Rectal smooth muscle tissue (tissue), 1 donor: ENCODE measurements around the gene TSSC4.

ENCODE experiments used
- H3K27ac ChIP-seq: one replicate; pipeline ENCODE4 v1.7.0; 2013; ENCODE audit warnings: low read depth, low read length, inconsistent platforms
- H3K27me3 ChIP-seq: one replicate; pipeline ENCODE4 v1.7.0; 2013; ENCODE audit warnings: low read length; ENCODE audit not compliant: control insufficient read depth, insufficient read depth
- H3K36me3 ChIP-seq: one replicate; pipeline ENCODE4 v1.7.0; 2013; ENCODE audit warnings: low read length; ENCODE audit not compliant: control insufficient read depth, insufficient read depth
- H3K4me1 ChIP-seq: one replicate; pipeline ENCODE4 v1.7.0; 2013; ENCODE audit warnings: low read length; ENCODE audit not compliant: control insufficient read depth, insufficient read depth
- H3K4me3 ChIP-seq: one replicate; pipeline ENCODE4 v1.7.0; 2013; ENCODE audit warnings: low read length
- H3K9ac ChIP-seq: one replicate; pipeline ENCODE4 v1.7.0; 2013; ENCODE audit warnings: low read length

TSSC4 gene

DNA sequence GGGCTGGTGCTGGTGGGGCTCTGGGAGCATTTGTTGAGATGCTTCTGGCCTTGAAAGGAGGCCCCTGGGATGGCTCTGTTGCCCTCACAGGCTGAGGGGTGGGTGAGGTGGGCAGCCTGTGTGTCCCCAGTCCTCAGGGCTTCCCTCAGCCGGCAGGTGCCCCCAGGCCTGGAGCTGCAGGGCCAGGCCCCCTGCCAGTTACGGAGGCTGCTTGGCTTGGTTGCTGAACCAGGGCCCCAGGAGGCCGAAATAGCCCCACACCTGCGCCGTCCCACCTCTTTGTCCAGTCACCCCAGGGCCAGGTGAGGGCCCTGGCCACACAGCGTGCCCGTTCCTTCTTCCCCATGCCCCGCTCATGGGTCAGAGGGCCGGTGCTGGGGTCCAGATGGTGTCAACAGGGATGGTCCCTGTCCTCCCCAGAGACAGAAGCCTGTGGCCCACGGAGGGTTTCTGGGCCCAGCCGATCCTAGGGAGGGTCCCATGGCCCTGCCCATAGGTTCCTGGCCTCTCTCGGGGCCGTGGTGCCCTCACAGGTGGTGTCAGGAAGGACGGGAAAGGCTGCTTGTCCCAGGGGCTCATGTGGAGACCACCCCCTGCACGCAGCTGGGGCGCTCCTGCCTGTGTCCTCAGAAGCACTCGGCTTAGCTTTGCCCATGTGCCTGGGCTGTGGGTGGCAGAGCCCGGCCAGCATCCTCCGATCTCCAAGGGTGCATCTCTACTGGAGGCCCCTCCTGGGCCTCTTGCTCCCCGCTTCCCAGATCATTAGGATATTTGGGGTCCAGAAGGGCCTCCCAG lies 9.2 kb upstream of the TSSC4 start:
- peaks cover 8% of the 10 kb centered on the region for H3K36me3 ChIP-seq
- H3K27me3 ChIP-seq = no peaks in the 10 kb centered on the region
- no peak overlapping the region for H3K9ac ChIP-seq
- peaks cover 50% of the 10 kb centered on the region for H3K4me1 ChIP-seq
- H3K4me3 ChIP-seq = no peak overlapping the region
- peak overlapping the region; percentile 92 for H3K27ac ChIP-seq

DNA sequence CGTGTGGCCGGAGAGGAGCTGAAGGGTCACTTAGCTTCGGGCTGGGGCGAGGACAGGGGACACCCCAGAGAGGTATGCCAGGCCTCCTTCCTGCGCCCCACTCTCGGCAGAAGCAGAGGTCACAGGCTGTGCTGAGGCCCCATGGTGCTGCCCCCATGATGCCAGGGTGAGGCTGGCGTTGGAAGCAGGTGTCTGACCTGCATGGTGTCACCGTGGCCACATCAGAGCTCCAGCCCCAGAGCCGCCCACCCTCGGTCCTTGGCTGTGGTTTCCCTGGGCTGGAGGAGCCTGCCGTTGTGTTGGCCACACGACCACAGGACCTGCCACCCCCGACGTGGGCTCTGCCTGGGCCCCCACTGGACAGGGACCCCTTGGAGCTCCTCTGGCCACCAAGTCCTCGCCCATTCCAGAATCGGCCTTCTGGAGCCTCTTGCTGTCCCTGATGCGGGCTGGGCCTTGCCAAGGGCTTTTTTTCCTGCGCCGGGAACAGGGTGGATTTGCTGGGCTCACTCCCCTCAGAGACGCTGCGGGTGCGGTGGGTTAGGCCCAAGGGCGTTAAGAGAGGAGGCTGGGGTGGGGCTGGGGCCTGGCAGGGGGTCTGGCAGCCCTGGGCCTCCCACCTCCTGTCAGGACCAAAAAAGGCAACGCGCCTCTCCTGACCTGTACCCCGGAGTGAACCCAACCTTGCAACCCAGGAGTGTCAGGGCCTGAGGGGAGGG lies 8.2 kb upstream of the TSSC4 start:
- peaks cover 16% of the 10 kb centered on the region for H3K36me3 ChIP-seq
- H3K27me3 ChIP-seq = no peaks in the 10 kb centered on the region
- H3K4me1 ChIP-seq = peaks cover 41% of the 10 kb centered on the region
- H3K27ac ChIP-seq = peak overlapping the region; percentile 92
- H3K9ac ChIP-seq = no peak overlapping the region
- no peak overlapping the region for H3K4me3 ChIP-seq

DNA sequence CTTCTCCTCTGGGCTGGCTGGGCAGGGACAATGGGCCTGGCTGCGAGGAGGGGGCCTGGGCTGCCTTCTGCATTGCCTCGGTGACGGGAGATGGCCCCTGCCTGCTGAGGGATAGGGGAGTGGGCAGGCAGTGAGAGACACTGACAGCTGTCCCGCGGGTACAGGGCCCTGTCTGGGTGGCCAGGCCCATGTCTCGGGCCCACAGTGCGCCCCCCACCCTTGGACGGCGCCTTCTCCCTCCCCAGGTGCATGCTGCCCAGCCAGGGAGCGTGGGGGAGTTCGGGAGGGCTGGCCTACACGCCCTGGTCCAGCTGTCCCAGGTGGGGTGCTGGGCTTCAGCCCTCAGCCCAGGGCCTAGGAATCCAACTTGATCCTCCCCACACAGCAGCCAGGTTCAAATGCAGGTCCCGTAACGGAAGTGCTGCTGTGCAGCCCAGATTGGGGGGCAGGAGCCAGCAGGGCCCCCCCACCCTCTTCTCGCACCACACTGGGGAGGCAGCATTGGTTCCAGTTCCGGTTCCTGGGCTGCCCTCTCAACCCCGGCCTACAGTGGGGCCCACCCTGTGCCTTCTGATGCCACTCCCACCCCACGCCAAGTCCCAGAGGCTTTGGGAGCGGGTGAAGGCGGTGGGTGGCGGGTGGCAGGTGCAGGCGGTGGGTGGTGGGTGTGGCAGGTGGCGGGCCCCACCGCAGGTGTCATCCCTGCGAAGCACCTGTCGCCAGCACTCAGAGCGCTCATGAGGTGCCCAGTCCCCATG lies 7.3 kb upstream of the TSSC4 start:
- no peak overlapping the region for H3K4me3 ChIP-seq
- H3K27ac ChIP-seq = peak overlapping the region; percentile 92
- peaks cover 34% of the 10 kb centered on the region for H3K4me1 ChIP-seq
- no peaks in the 10 kb centered on the region for H3K27me3 ChIP-seq
- H3K36me3 ChIP-seq = peaks cover 16% of the 10 kb centered on the region
- H3K9ac ChIP-seq = no peak overlapping the region

GRCh38 chr11:2393941-2394817 lies 6.4 kb upstream of the TSSC4 start:
- Histone ChIP-seq H3K27me3 (no peaks in the 10 kb centered on the region), H3K9ac (no peak overlapping the region), H3K4me1 (peaks cover 28% of the 10 kb centered on the region), H3K36me3 (peaks cover 16% of the 10 kb centered on the region), H3K4me3 (no peak overlapping the region), H3K27ac (peak overlapping the region; percentile 92)

DNA sequence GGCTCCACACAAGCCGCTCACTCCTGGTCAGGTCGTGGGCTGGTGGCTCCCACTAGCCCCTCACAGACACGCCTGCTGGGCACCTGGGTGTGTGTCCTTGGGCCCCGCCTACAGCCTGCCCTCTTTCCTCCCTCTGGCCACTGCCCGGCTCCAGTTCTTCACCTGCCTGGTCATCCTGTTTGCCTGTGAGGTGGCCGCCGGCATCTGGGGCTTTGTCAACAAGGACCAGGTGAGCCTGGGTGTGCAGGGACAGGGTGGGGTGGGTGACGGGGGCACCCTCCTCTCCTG lies 5.8 kb upstream of the TSSC4 start:
- H3K9ac ChIP-seq = no peak overlapping the region
- no peaks in the 10 kb centered on the region for H3K27me3 ChIP-seq
- H3K27ac ChIP-seq = no peak overlapping the region
- no peak overlapping the region for H3K4me3 ChIP-seq
- H3K4me1 ChIP-seq = peaks cover 29% of the 10 kb centered on the region
- H3K36me3 ChIP-seq = peaks cover 16% of the 10 kb centered on the region

- Histone ChIP-seq H3K4me3 (no peak overlapping the region), H3K27me3 (no peaks in the 10 kb centered on the region), H3K4me1 (peaks cover 25% of the 10 kb centered on the region), H3K9ac (no peak overlapping the region), H3K36me3 (peaks cover 16% of the 10 kb centered on the region), H3K27ac (peak overlapping the region; percentile 39)
These were observed 5.3 kb upstream of the TSSC4 start for GRCh38 chr11:2395211-2395730.

DNA sequence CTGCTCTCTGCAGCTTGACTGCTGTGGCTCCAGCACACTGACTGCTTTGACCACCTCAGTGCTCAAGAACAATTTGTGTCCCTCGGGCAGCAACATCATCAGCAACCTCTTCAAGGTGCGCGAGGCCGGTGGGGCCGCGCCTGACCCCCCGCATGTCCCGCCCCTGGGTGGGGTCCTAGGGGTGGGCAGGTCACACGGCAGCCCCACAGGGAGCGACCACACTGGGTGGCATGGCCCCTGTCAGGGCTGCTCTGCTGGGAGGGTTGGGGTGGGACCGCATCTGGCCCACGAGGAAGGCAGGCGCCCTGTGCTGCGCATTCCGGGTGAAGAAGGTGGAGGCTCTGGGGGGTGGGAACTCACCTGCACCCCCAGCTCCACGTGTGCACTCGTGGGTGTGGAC lies 4.7 kb upstream of the TSSC4 start:
- no peaks in the 10 kb centered on the region for H3K27me3 ChIP-seq
- no peak overlapping the region for H3K9ac ChIP-seq
- H3K4me1 ChIP-seq = peaks cover 21% of the 10 kb centered on the region
- no peak overlapping the region for H3K4me3 ChIP-seq
- H3K36me3 ChIP-seq = peaks cover 17% of the 10 kb centered on the region
- H3K27ac ChIP-seq = no peak overlapping the region

- peaks cover 19% of the 10 kb centered on the region for H3K36me3 ChIP-seq
These were observed 4.1 kb upstream of the TSSC4 start for GRCh38 chr11:2396471-2396870.

GRCh38 chr11:2397005-2397404 lies 3.5 kb upstream of the TSSC4 start:
- Histone ChIP-seq H3K27me3 (no peaks in the 10 kb centered on the region), H3K36me3 (peaks cover 21% of the 10 kb centered on the region), H3K4me3 (no peak overlapping the region), H3K4me1 (peaks cover 20% of the 10 kb centered on the region), H3K9ac (no peak overlapping the region), H3K27ac (no peak overlapping the region)

More at GRCh38 chr11:2396471-2396870, 4.1 kb upstream of the TSSC4 start:
- no peak overlapping the region for H3K9ac ChIP-seq
- H3K4me3 ChIP-seq = no peak overlapping the region
- no peak overlapping the region for H3K27ac ChIP-seq
- peaks cover 17% of the 10 kb centered on the region for H3K4me1 ChIP-seq
- no peaks in the 10 kb centered on the region for H3K27me3 ChIP-seq

DNA sequence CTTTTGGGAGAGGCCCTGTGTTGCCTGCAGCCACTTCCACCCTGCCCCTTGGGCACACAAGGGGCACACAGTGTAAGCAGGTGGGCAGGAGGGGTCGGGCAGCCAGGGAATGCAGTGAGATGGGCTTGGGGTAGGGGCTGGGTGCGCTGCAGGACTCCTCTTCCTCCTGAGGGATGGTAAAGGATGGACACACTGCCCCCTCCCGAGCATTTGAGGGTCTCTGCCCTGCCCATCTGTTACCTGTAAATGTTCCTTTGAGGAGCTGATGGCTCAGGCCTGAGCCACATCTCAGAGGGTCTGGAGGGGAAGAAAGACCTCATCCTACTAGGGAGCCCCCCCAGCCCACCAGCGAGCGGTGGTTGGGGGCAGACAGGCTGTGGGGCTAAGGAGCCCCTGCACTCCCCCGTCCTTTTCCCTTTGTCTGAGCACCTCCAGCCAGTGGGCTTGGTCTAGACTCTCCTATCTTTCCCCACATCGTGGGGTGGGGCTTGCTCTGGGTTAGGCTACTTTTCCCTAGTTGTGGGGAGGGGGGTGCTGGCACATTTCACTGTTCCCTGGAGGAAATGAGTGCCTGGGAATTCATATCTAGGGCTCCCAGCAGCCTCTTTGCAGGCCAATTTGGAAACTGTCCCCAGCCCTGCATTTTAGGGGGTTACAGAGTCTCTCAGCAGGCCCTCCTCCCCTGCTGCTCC lies 1.7 kb upstream of the TSSC4 start:
- H3K4me3 ChIP-seq = peak overlapping the region; percentile 87
- H3K27ac ChIP-seq = peak overlapping the region; percentile 98
- no peaks in the 10 kb centered on the region for H3K27me3 ChIP-seq
- peaks cover 19% of the 10 kb centered on the region for H3K4me1 ChIP-seq
- peaks cover 31% of the 10 kb centered on the region for H3K36me3 ChIP-seq
- no peak overlapping the region for H3K9ac ChIP-seq

DNA sequence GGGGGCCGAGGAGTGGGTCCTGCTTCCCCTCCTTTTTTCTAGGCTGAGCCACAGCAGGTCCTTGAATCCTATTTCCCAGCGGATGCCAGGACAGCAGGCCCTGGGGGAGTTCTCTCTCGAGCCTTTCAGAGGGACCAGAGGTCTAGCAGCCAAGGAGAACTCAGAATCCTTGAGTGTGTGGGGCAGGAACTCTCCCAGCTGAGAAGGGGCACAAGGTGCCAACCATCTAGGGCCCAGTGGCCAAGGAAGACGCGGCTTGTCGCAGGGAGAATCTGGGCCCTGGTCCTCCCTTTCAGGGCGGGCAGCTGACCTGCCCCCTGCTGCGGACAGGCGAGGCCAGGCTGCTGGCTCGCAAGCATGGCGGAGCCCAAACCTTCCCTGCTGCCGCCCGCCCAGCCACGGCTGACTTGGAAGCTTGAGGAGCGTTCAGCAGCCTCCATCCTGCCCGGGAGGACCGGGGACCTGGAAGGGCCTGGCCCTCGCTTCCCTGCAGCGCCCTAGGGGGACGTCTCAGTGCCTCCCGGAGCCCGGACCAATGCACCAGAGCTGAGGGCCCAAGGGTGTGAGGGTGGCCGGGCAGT lies 972 bp upstream of the TSSC4 start:
- peaks cover 29% of the 10 kb centered on the region for H3K36me3 ChIP-seq
- H3K27ac ChIP-seq = peak overlapping the region; percentile 98
- peaks cover 19% of the 10 kb centered on the region for H3K4me1 ChIP-seq
- H3K4me3 ChIP-seq = peak overlapping the region; percentile 87
- no peaks in the 10 kb centered on the region for H3K27me3 ChIP-seq
- peak overlapping the region; percentile 86 for H3K9ac ChIP-seq
